ENCODE data around the gene NUTM2F.
"Not testable (repeated sequence)": the region's sequence is repeated elsewhere in the genome, so short reads cannot be mapped to it uniquely, and the experiment has no call there.

Gene NUTM2F

GRCh38 chr9:94315034-94315984 is 13.1 kb downstream of the NUTM2F start:
- not testable (repeated sequence) for DNase-seq

GRCh38 chr9:94303321-94303720 is 25.1 kb downstream of the NUTM2F start:
- no peak for DNase-seq

GRCh38 chr9:94302426-94302825 is 26.0 kb downstream of the NUTM2F start:
- no peak for DNase-seq

DNA sequence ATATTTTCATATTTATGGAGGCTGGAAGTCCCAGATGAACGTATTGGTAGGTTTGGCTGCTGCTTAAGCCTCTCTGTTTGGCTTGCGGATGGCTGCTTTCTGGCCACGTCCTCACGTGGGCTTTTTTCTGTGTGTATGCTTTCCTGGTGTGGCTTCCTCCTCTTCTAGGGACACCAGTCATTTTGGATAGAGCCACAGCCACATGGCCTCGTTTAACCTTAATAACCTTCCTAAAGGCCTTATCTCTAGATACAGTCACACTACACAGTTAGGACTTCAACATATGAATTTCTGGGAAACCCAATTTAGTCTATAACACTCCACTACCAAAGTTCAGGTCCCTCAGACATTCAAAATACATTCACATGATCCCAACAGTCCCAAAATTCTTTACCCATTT is 26.9 kb downstream of the NUTM2F start:
- no peak for DNase-seq

- DNase-seq: no peak
Observed at GRCh38 chr9:94300470-94301301, 27.8 kb downstream of the NUTM2F start.

GRCh38 chr9:94298949-94299599 is 29.4 kb downstream of the NUTM2F start:
- DNase-seq: no peak

DNA sequence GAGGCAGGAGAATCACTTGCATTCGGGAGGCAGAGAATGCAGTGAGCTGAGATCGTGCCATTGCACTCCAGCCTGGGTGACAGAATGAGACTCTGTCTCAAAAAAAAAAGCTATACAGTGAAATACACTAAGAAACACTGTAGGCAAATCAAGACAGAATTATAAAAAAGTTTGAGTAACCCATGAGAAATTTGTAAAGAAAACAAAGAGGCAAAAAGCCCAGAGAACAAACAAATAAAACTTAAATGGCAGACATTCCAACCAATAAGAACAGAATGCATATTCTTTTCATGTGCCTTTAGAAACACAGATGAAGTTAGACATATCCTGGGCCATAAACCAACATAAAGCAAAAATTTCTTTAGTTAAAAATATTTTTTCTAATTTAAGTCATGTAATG is 38.8 kb downstream of the NUTM2F start:
- no peak for DNase-seq

DNA sequence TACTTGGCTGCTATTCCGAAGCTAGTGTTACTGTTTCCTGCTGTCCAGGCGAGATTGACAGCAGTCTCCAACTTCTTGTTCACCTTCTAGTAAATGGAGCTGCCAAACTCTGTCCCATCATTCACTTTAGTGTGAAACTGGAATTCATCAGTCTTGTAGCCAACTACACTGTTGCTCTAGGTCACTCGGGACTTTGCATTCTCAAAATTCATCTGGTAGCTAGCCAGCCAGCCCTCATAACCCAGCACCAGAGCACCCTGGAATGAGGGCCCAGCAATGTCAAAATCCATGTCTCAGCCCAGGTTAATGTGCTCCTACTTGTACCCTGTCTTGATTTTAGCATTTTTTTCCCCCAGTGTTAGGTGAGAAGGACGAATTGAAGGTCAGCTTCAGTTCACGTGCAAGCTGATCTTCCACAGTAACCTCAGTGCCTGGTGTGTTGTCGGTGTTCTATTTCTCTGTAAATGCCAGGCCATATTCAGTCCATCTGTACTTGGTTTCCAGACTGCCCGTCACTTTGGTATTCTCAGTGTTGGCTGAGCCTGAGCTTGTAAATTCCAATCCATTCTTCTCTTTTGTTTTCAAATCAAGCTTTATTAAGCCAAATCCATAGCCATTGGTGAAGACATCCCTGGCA is 40.4 kb downstream of the NUTM2F start:
- no peak for DNase-seq

GRCh38 chr9:94286116-94286515 is 42.3 kb downstream of the NUTM2F start:
- DNase-seq: no peak

DNA sequence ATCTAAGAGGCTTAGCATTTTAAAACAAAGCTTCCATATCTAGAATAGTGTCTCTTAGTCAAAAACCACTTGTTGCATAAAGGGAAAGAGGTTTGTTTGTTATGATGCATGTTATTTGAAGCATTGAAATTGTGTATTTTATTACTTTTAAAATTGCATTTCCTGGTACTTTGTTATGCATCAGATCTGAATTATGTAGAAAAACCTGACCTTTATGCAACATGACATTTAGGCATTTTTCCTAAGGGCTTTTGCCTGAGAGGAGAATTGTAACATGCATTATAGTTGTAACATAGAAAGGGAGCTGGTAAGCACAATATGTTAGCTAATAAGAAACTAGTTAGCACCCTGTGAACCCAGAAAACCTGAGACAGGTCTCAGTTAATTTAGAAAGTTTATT is 47.3 kb downstream of the NUTM2F start:
- no peak for DNase-seq

DNA sequence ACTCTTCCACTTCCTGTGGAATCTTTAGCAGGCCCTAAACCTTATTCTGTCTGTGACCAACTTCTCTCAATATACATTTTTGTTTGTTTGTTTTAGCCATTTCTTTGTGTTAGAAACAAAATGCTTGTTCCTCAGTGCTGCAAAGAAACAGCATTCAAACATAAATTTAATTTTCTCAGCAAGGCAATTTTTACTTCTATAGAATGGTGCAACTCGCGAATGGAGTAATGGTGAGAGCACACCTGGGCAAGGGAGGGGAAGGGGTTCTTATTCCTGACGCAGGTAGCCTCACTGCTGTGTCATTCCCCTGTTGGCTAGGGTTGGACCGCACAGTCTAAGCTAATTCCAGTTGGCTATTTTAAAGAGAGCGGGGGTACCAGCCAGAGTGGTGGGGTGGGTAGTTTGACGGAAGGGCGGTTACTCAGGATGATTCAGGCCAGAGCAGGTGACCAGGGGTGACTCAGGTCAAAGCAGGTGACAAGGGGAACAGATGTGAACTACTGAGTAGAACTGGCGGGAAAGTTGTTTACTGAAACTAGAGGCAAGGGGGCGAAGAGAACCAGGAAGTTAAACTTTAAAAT is 47.9 kb downstream of the NUTM2F start:
- no peak for DNase-seq

DNA sequence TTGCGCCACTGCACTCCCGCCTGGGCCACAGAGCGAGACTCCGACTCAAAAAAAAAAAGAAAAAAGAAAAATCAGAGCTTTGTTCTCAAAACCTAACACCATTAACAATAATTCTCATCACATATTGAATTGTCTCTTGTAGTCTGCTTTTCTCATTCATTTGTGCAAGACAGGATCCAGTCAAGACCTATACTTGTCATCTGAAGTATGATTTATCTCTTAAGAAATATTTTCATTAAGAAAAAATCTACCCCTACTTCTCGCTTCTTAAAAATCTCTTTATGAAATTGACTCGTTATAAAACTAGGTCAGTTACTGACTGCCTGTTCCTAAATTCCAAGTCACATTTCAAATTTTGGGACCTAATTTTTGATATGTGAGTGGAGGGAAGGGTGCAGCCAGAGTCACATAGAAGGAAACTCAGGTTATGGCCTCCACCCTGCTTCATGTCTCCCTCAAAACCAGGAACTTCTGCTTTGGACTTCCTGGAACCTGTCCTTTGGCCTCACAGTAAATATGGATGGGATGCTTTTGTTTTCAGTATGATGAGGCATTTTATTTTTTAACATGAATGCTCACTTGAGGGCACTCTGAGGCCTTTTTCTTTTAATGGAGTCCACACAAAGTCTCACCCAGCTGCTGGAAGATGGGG is 50.4 kb downstream of the NUTM2F start:
- no peak for DNase-seq

- DNase-seq: not testable (repeated sequence)
Observed at GRCh38 chr9:94277029-94277428, 51.4 kb downstream of the NUTM2F start.

DNA sequence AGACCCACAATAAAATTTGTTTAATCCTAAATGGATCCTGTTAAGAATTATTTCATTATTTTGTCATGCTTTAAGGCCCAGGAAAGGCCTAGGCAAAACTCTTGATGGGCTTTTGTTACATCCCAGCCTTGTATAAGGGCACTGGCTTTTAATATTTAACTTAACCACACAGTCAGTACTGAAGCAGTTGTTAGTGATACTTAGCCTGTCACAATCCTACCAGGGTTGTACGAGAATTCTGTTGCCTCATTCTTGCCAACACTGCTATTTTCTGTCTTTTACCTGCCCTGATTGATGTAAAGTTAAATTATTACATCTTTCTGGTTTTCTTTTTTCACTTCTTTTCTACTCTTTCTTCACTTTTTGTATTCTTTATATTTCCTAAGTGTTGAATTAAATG is 58.4 kb downstream of the NUTM2F start:
- no peak for DNase-seq

GRCh38 chr9:94269264-94269663 is 59.2 kb downstream of the NUTM2F start:
- no peak for DNase-seq

Data from T-helper 1 cell (primary cell).